ENCODE data around the gene PANX3.
A peak's percentile ranks its signal among the peaks of the same experiment; 100 is the strongest.
"Not testable (repeated sequence)": the region's sequence is repeated elsewhere in the genome, so short reads cannot be mapped to it uniquely, and the experiment has no call there.

The PANX3 gene

DNA sequence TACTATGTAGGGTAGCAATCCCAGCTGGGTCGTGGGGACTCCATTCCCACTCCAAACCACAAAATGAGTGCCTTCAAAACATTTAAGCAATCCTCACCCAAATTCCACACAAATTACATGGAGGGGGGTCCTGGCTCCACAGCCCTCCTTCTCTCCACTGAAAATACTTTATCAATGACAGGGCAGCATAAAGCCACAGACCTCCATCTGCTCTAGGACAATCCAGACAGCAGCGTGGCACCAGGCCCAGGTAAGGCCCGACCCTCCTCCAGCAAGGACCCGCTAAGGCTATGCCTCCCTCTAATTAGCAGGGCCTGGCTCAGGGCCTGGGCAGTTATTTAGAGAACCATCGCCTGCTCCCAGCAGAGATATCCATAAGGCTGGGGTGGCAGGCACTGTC is at the start of gene PANX3:
Gene PANX3 (plus strand): TSS at position 365 of the 400 bp plus-strand sequence. CDS start 129 bp downstream, outside the sequence.
- no peak for DNase-seq (ENCODE audit: low read depth, low spot score)

- DNase-seq (ENCODE audit: low read depth, low spot score) = no peak
Measured at GRCh38 chr11:124569697-124570096, 41.5 kb upstream of the PANX3 start, which contains the start of gene OR8A1. TSS of gene OR8A1 (plus strand) at chr11:124569997. CDS start at chr11:124570120, 123 bp downstream.

DNA sequence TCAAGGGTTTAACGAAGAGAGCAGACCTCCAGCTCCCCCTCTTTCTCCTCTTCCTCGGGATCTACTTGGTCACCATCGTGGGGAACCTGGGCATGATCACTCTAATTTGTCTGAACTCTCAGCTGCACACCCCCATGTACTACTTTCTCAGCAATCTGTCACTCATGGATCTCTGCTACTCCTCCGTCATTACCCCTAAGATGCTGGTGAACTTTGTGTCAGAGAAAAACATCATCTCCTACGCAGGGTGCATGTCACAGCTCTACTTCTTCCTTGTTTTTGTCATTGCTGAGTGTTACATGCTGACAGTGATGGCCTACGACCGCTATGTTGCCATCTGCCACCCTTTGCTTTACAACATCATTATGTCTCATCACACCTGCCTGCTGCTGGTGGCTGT is 41.1 kb upstream of the PANX3 start:
- DNase-seq (ENCODE audit: low read depth, low spot score) = no peak

GRCh38 chr11:124577716-124578427 is 33.4 kb upstream of the PANX3 start:
- DNase-seq (ENCODE audit: low read depth, low spot score) = no peak

DNA sequence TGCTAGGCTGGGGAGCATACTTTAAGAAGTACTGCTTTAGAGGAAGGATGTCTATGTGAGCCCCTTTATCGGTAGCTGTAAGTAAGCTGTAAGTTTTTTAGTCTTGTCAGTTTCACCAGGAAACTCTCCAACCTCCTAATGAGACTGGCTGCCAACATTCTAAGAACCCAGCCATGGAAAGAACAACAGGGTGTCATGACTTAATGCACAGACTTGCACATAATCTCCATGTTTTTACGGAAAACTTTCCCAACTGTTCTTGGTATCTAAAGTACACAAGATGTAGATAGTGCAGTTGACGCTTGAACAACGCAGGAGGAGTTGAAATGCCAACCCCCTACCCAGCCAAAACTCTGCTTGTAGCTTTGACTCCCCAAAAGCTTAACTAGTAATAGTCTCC is 32.5 kb upstream of the PANX3 start:
- no peak for DNase-seq (ENCODE audit: low read depth, low spot score)

GRCh38 chr11:124581817-124582216 is 29.4 kb upstream of the PANX3 start:
- no peak for DNase-seq (ENCODE audit: low read depth, low spot score)

GRCh38 chr11:124582565-124582964 is 28.7 kb upstream of the PANX3 start:
- no peak for DNase-seq (ENCODE audit: low read depth, low spot score)

GRCh38 chr11:124583781-124584180 is 27.4 kb upstream of the PANX3 start:
- DNase-seq (ENCODE audit: low read depth, low spot score) = no peak

DNA sequence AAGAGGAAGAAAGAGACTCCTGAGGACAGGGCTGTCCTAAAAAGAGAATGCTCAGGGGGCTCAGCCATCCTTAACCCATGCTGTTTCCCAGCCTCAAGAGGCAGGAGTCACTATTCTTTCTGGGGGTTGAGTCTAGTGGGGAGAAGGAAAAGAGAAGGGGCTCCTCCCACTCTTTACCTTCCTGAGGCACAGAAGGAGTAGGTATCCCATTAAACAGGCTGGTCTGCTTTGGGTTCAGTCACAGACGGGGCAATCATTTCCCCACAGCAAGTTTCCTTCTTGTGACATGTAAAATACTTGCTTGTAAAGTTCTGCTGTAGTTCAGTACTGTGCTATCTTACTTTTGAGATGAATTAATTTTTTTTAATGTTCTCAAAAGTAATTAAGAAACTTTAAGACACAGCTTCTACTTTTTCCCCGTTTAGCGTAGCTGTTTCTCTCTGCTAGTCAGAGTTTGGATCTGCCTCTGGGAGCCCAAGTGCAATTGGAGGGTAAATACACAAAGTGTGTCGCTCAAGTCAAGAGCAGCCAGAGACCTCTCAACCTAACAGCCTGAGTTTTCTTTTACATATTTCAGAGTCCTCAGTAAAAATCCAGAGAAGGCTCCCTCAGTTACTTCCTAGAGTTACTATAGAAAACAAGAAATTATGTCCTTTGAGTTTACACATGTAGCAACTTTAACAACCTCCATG is 26.4 kb upstream of the PANX3 start:
- no peak for DNase-seq (ENCODE audit: low read depth, low spot score)

DNA sequence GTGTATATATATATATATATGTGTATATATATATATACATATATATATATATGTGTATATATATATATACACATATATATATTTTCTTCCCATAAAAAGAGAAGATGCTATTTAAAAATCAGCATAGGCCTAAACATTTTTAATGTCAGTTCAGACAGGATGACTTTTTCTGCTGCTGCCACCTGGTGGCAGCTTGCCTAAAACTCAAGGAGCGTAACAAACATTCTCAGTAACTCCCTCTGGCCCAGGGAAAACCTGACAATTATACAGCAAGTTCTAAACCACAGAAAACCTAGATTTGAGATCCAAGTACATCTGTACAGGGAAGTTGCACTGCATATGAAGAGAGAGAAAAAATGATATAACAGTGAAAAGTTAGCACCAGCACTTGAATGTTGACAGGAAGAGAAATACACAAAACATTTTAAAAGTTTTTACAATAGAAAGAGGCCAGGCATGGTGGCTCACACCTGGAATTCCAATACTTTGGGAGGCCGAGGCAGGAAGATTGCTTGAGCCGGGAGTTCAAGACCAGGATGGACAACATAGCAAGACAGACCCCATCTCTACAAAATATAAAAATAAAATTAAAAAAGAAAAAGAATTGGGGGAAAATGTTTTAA is 24.9 kb upstream of the PANX3 start:
- peak; percentile 54 for DNase-seq (ENCODE audit: low read depth, low spot score)

- no peak for DNase-seq (ENCODE audit: low read depth, low spot score)
Measured at GRCh38 chr11:124591430-124591829, 19.8 kb upstream of the PANX3 start.

- DNase-seq (ENCODE audit: low read depth, low spot score) = no peak
Measured at GRCh38 chr11:124592627-124593026, 18.6 kb upstream of the PANX3 start.

- no peak for DNase-seq (ENCODE audit: low read depth, low spot score)
Measured at GRCh38 chr11:124595302-124595701, 15.9 kb upstream of the PANX3 start.

DNA sequence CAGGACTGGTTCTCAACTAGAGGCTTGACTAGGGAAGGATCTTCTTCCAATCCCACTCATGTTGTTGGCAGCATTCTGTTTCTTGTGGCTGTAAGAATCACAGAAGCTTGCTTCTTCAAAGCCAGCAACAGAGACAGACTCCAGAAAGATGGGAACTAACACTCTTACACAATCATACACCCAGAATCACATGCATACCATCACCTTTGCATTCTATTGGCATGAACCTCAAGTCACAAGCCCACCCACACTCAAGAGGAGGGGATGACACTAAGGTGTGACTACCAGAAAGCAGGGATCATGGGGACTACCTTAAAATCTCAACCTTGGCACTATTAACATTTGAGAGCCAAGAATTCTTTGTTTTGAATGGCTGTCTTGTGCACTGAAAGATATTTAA is 13.6 kb upstream of the PANX3 start:
- no peak for DNase-seq (ENCODE audit: low read depth, low spot score)

DNA sequence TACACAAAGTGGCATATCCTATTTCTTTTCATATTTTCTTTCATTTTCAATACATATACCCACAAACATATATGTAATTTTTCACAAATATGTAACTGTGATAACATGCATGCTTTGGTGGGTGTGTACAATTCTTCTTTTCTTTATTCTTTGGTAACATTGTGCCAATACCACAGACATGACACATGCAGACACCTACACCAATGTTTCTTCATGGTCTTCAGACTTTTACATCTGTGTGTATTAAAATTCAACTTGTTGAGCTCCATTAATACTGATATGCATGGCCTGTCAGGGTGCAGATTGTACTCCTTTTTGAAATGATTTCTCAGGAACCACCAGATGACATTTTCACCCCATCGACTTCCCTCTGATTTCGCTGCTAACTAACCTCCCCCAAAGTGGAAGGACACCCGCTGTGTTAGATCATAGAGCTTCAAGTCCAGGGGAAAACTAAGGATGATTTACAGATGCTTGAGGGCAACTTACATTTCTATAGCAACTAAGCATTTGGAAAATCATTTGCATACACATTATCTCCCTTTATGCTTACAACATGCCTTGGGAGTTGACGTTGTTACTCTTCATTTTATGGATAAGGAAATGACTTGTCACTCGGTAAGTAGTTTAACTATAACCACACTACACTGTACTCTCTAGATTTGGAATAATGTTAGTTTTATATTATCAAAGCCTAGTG is 10.5 kb upstream of the PANX3 start:
- no peak for DNase-seq (ENCODE audit: low read depth, low spot score)

GRCh38 chr11:124602193-124602592 is 9.0 kb upstream of the PANX3 start:
- no peak for DNase-seq (ENCODE audit: low read depth, low spot score)

DNA sequence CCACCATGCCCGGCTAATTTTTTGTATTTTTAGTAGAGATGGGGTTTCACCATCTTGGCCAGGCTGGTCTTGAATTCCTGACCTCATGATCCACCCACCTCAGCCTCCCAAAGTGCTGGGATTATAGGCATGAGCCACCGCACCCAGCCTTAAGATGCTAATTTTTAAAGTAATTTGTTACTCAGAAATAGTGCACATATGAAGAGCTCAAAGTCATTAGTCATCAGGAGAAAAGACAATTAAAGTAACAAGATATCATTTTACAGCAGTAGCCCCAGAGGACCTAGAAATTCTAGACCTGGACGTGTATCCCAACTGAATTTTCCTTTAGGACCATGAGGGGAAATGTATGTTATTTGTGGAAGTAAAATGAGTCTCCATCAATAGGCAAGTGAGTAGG is 8.5 kb upstream of the PANX3 start:
- not testable (repeated sequence) for DNase-seq (ENCODE audit: low read depth, low spot score)

- DNase-seq (ENCODE audit: low read depth, low spot score) = no peak
Measured at GRCh38 chr11:124605719-124606118, 5.5 kb upstream of the PANX3 start.

DNA sequence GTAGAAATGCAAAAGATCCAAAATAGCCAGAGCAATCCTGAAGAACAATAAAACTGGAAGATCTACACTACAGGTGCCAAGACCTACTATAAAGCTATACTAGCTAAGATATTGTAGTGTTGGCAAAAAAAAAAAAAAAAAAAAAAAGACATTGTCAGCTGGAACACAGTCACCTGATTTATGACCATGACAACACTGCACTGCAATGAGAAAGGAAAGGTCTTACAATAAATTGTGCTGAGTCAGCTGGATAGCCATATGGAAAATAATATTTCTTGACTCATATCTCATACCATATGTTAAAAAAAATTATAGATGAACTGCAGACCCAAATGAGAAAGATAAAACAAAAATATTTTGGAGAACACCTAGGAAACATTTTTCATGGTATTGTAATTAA is 3.1 kb upstream of the PANX3 start:
- no peak for DNase-seq (ENCODE audit: low read depth, low spot score)

GRCh38 chr11:124610295-124610694 is 933 bp upstream of the PANX3 start:
- DNase-seq (ENCODE audit: low read depth, low spot score) = no peak

DNA sequence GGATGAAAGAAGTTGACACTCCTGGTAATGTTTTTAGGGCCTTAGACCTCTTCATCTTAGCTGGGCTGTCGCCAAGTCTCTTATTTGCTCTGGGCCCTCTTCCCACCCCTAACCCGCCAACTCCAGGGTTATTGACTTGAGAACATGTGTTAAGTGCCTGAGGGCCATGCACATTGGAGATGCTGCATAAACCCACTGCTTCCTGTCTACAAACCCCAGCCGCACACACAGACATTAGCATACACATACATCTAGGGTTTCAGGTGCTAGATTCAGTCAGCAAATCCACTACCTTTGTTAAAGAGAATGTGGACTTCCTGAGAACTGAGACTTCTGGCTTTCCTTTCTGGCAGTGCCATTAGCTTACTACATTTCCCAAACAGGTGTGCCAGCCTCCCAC is 817 bp downstream of the PANX3 start:
- no peak for DNase-seq (ENCODE audit: low read depth, low spot score)

DNA sequence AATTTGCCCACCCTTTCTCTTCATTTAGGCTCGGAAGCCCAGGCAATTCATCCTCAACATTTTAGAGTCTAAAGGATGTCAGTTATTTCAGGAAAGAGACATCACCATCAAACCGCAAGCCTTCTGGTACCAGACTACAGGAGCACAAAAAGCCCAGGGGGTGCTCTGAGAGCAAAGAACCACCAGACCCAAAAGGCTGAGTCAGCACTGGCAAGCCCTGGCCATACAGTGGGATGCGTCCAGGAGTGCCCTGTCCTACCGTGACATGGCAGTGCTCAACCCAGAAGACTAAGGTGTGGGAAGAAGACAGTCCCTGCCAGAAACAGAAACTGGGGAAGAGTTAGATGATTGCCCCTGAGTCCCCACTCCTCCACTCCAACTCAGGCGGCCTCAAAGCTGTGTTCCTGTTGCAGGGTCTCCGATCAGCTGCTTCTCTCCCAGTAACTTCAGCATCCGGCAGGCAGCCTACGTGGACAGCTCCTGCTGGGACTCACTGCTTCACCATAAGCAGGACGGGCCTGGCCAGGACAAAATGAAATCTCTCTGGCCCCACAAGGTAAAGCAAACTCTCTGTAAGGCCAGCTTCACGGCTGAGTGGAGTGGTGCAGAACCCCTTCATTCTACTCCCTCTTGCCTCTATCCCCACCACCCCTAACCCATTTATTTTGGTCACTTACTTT is 1.5 kb downstream of the PANX3 start:
- DNase-seq (ENCODE audit: low read depth, low spot score) = no peak

Data from smooth muscle cell of the brain vasculature (primary cell).